HEK293T (cell line): ENCODE measurements around the gene PFKL.

Experiments
- BHLHE40 ChIP-seq: fragments of 450-650 bp; IDR thresholded peaks from 2 replicates; pipeline ENCODE4 v1.6.1; 2016; ENCODE audit warnings: mild to moderate bottlenecking, moderate library complexity, borderline replicate concordance
- CTBP1 ChIP-seq: fragments of 450-650 bp; IDR thresholded peaks from 2 replicates; pipeline ENCODE4 v1.6.1; 2016; ENCODE audit warnings: borderline replicate concordance
- ELF4 ChIP-seq: fragments of 450-650 bp; IDR thresholded peaks from 2 replicates; pipeline ENCODE4 v1.6.1; 2017; ENCODE audit warnings: antibody characterized with exemption
- FOXK2 ChIP-seq: fragments of 450-650 bp; IDR thresholded peaks from 2 replicates; pipeline ENCODE4 v1.6.1; 2016; ENCODE audit warnings: mild to moderate bottlenecking
- HDGF ChIP-seq: fragments of 450-650 bp; IDR thresholded peaks from 2 replicates; pipeline ENCODE4 v1.6.1; 2017; ENCODE audit warnings: antibody characterized with exemption, borderline replicate concordance
- L3MBTL2 ChIP-seq: fragments of 450-650 bp; conservative IDR thresholded peaks from 2 replicates; pipeline ENCODE4 v1.6.1; 2016; ENCODE audit warnings: mild to moderate bottlenecking
- NFRKB ChIP-seq: fragments of 450-650 bp; IDR thresholded peaks from 2 replicates; pipeline ENCODE4 v1.6.1; 2016; ENCODE audit warnings: mild to moderate bottlenecking, moderate library complexity
- SP1 ChIP-seq: fragments of 450-650 bp; IDR thresholded peaks from 2 replicates; pipeline ENCODE4 v1.6.1; 2017
- SUZ12 ChIP-seq: fragments of 450-650 bp; IDR thresholded peaks from 2 replicates; pipeline ENCODE4 v1.6.1; 2016; ENCODE audit warnings: mild to moderate bottlenecking

DNA sequence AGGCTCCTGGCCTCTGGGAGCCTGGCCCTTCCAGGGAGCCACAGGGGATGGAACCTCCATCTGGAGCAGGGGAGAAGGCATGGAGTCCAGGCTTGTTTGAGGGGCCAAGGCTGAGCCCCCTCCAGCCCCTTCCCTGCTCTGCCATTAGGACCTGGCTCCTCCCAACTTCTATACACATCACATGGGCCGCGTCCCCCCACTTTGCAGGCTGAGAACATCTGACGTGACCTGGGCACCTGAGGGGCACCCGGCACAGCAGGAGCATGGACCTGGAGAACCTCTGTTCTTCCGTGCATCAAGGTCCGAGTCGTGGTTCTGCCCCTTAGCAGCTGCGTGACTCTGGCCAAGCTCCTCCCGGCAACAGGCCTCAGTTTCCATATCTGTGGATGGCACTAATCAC is 18.1 kb upstream of the PFKL start:
- no peak for TF ChIP-seq FOXK2
- TF ChIP-seq SUZ12: no peak
- no peak for TF ChIP-seq HDGF
- TF ChIP-seq L3MBTL2: no peak
- no peak for TF ChIP-seq ELF4
- no peak for TF ChIP-seq BHLHE40
- no peak for TF ChIP-seq NFRKB
- no peak for TF ChIP-seq CTBP1
- no peak for TF ChIP-seq SP1
